Brain microvascular endothelial cell (primary cell): ENCODE measurements around the gene SLC28A2.

Experiments
- DNase-seq: peaks from one replicate; pipeline ENCODE4 v3.0.0-alpha.2; 2020
- H3K27ac ChIP-seq: fragments of 250-450 bp; sonication (Bioruptor Pico); 2 replicates; pipeline ENCODE4 v1.5.1; 2020; ENCODE audit warnings: mild to moderate bottlenecking, moderate library complexity
- H3K27me3 ChIP-seq: fragments of 250-450 bp; sonication (Bioruptor Pico); replicated peaks from 2 replicates; pipeline ENCODE4 v1.5.1; 2020; ENCODE audit warnings: mild to moderate bottlenecking
- H3K36me3 ChIP-seq: fragments of 250-450 bp; sonication (Bioruptor Pico); replicated peaks from 2 replicates; pipeline ENCODE4 v1.5.1; 2020; ENCODE audit warnings: mild to moderate bottlenecking
- H3K4me3 ChIP-seq: 2 replicates; pipeline ENCODE4 v1.5.1; 2011; ENCODE audit warnings: low read depth, mild to moderate bottlenecking, control low read depth, low read length, moderate library complexity
- in situ Hi-C: cut with HindIII; loops from 2 replicates; pipeline ENCODE4 v1.10.0; 2017; ENCODE audit warnings: low sequenced_read_pairs, low pct_ligation_motif_present
- TF ChIP-seq, protein P1 (sequence below): IDR thresholded peaks from 2 replicates; pipeline ENCODE4 v1.5.1; 2011; ENCODE audit warnings: low read depth, mild to moderate bottlenecking, moderate library complexity, low read length, control low read depth, inconsistent platforms; ENCODE audit errors: missing control alignments

Gene SLC28A2

GRCh38 chr15:45320581-45321205 lies 68.7 kb downstream of the SLC28A2 start:
- in situ Hi-C loops, result no loop called here
- Histone ChIP-seq H3K27ac (no peak overlapping the region), H3K36me3 (no peaks in the 10 kb centered on the region), H3K27me3 (no peaks in the 10 kb centered on the region), H3K4me3 (no peak overlapping the region)
- no peak for DNase-seq
- TF ChIP-seq, protein P1, sequence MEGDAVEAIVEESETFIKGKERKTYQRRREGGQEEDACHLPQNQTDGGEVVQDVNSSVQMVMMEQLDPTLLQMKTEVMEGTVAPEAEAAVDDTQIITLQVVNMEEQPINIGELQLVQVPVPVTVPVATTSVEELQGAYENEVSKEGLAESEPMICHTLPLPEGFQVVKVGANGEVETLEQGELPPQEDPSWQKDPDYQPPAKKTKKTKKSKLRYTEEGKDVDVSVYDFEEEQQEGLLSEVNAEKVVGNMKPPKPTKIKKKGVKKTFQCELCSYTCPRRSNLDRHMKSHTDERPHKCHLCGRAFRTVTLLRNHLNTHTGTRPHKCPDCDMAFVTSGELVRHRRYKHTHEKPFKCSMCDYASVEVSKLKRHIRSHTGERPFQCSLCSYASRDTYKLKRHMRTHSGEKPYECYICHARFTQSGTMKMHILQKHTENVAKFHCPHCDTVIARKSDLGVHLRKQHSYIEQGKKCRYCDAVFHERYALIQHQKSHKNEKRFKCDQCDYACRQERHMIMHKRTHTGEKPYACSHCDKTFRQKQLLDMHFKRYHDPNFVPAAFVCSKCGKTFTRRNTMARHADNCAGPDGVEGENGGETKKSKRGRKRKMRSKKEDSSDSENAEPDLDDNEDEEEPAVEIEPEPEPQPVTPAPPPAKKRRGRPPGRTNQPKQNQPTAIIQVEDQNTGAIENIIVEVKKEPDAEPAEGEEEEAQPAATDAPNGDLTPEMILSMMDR, result no peak

GRCh38 chr15:45326280-45326679 lies 74.2 kb downstream of the SLC28A2 start:
- no peak for DNase-seq
- TF ChIP-seq, protein P1, result no peak
- Histone ChIP-seq H3K4me3 (no peak overlapping the region), H3K36me3 (no peaks in the 10 kb centered on the region), H3K27ac (no peak overlapping the region), H3K27me3 (no peaks in the 10 kb centered on the region)
- in situ Hi-C loops, result no loop called here

- Histone ChIP-seq H3K27me3 (no peaks in the 10 kb centered on the region), H3K4me3 (no peak overlapping the region), H3K36me3 (no peaks in the 10 kb centered on the region), H3K27ac (no peak overlapping the region)
- TF ChIP-seq, protein P1, result no peak
- DNase-seq, result no peak
- in situ Hi-C loops, result no loop called here
Measured at GRCh38 chr15:45326741-45327140, 74.7 kb downstream of the SLC28A2 start.
